WTC11 (cell line): ENCODE results near the gene ACBD7.

Source experiments
- ATF2 ChIP-seq: sonication (generic); formaldehyde crosslinking; IDR thresholded peaks from 2 replicates; pipeline ENCODE4 v1.8.1; 2022; ENCODE audit warnings: low read depth, missing genetic modification reagents, borderline replicate concordance
- ATF3 ChIP-seq: sonication (generic); formaldehyde crosslinking; conservative IDR thresholded peaks from 2 replicates; pipeline ENCODE4 v1.8.1; 2022; ENCODE audit warnings: mild to moderate bottlenecking, missing genetic modification reagents
- CTCF ChIP-seq: fragments of 200-600 bp; IDR thresholded peaks from 2 replicates; pipeline ENCODE4 v1.8.0; 2022; ENCODE audit warnings: antibody characterized with exemption
- EMX1 ChIP-seq: fragments of 250-450 bp; sonication (Bioruptor Pico); IDR thresholded peaks from 2 replicates; pipeline ENCODE4 v1.8.0; 2021; ENCODE audit warnings: mild to moderate bottlenecking
- ESRRA ChIP-seq: sonication (generic); formaldehyde crosslinking; IDR thresholded peaks from 2 replicates; pipeline ENCODE4 v1.8.1; 2022; ENCODE audit warnings: mild to moderate bottlenecking, missing genetic modification reagents, borderline replicate concordance
- HMGXB4 ChIP-seq: sonication (generic); formaldehyde crosslinking; IDR thresholded peaks from 2 replicates; pipeline ENCODE4 v1.8.1; 2023; ENCODE audit warnings: mild to moderate bottlenecking, moderate library complexity, missing genetic modification reagents
- JUN ChIP-seq: sonication (generic); formaldehyde crosslinking; IDR thresholded peaks from 2 replicates; pipeline ENCODE4 v1.8.0; 2023; ENCODE audit warnings: mild to moderate bottlenecking, missing genetic modification reagents
- MAX ChIP-seq: sonication (generic); formaldehyde crosslinking; IDR thresholded peaks from 2 replicates; pipeline ENCODE4 v1.8.0; 2022; ENCODE audit warnings: mild to moderate bottlenecking, missing genetic modification reagents
- NR2C2 ChIP-seq: sonication (generic); formaldehyde crosslinking; IDR thresholded peaks from 2 replicates; pipeline ENCODE4 v1.8.0; 2022; ENCODE audit warnings: mild to moderate bottlenecking, missing genetic modification reagents
- NR3C1 ChIP-seq: sonication (generic); formaldehyde crosslinking; conservative IDR thresholded peaks from 2 replicates; pipeline ENCODE4 v1.8.1; 2023; ENCODE audit warnings: low read depth, mild to moderate bottlenecking, missing genetic modification reagents
- PRDM15 ChIP-seq: sonication (generic); formaldehyde crosslinking; IDR thresholded peaks from 2 replicates; pipeline ENCODE4 v1.8.0; 2022; ENCODE audit warnings: missing genetic modification reagents
- ZNF317 ChIP-seq: sonication (generic); formaldehyde crosslinking; IDR thresholded peaks from 2 replicates; pipeline ENCODE4 v1.8.1; 2023; ENCODE audit warnings: low read depth, mild to moderate bottlenecking, moderate library complexity, missing genetic modification reagents, borderline replicate concordance
- ZNF512 ChIP-seq: sonication (generic); formaldehyde crosslinking; IDR thresholded peaks from 2 replicates; pipeline ENCODE4 v1.8.1; 2022; ENCODE audit warnings: missing genetic modification reagents, borderline replicate concordance

GRCh38 chr10:15137636-15138035 is 49.1 kb upstream of the ACBD7 start:
- TF ChIP-seq PRDM15 (CRISPR knock-in tag) (no peak), CTCF (no peak), ESRRA (CRISPR knock-in tag) (no peak), NR2C2 (CRISPR knock-in tag) (no peak), JUN (CRISPR knock-in tag) (no peak), ZNF512 (no peak), MAX (CRISPR knock-in tag) (no peak), ZNF317 (CRISPR knock-in tag) (no peak), ATF2 (CRISPR knock-in tag) (no peak), NR3C1 (no peak), ATF3 (no peak), HMGXB4 (CRISPR knock-in tag) (no peak), EMX1 (no peak)
